ENCODE measurements around the gene SERPINE3. TPM values are rescaled to one million over a fixed set of nuclear protein-coding genes. Genes with fewer than 3 reads are reported as not detected.

The SERPINE3 gene
- total RNA-seq, 1 donor from 2014 or later, result not detected

DNA sequence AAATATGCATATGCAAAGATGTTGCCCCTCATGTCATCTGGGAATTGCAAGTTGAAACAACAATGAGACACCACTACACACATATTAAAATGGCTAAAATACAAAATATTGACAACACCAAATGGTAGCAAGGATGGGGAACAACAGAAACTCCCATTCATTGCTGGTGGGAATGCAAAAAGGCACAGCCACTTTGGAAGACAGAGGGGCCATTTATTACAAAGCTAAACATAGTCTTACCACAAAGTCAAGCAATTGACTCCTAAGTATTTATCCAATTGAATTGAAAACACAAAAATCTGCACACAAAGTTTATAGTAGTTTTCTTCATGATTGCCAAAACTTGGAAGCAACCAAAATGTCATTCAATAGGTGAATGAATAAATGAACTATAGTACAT, 6.1 kb upstream of the SERPINE3 start:
- intact Hi-C loops (cut with micrococcal nuclease), result loop anchor here (5.0 kb wide), 1 partner anchor 119 kb away; the partner anchor contains the start of gene INTS6
- no peak overlapping the region for H3K4me3 Mint-ChIP-seq
- DNase-seq, result no peak
- no peaks in the 10 kb centered on the region for H3K27me3 Mint-ChIP-seq
- H3K27ac Mint-ChIP-seq, result no peak overlapping the region
- H3K36me3 Mint-ChIP-seq (ENCODE audit: low read depth), result no peaks in the 10 kb centered on the region
- H3K4me1 Mint-ChIP-seq, result peaks cover 18% of the 10 kb centered on the region
- no peaks in the 10 kb centered on the region for H3K9me3 Mint-ChIP-seq

- H3K27me3 Mint-ChIP-seq, result no peaks in the 10 kb centered on the region
These were observed 5.7 kb upstream of the SERPINE3 start for GRCh38 chr13:51333826-51334225.

DNA sequence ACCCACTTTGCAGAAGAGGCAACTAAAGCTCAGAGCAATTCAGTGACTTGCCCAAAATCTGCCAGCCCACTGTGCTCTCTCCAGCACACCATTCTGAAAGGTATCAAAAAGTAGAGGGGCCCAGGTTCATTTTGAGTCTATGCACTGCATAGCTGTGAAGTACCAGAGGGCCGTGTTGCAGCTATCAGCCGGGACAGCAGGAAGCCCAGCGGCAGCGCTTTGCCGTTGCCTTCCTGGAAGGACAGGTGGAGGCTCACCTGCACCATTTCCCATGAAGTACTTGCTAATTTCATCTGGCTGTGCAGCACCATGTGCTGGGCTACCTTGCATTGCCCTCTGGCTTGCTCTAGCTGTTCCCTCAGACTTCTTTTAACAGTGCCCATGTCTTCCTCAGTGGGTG, 2.7 kb upstream of the SERPINE3 start:
- no peaks in the 10 kb centered on the region for H3K36me3 Mint-ChIP-seq (ENCODE audit: low read depth)

More at GRCh38 chr13:51333826-51334225, 5.7 kb upstream of the SERPINE3 start:
- DNase-seq, result no peak
- H3K4me3 Mint-ChIP-seq, result no peak overlapping the region
- no peak overlapping the region for H3K27ac Mint-ChIP-seq
- no peaks in the 10 kb centered on the region for H3K36me3 Mint-ChIP-seq (ENCODE audit: low read depth)
- peaks cover 18% of the 10 kb centered on the region for H3K4me1 Mint-ChIP-seq
- intact Hi-C loops (cut with micrococcal nuclease), result loop anchor here (5.0 kb wide), 1 partner anchor 118 kb away; the partner anchor contains the start of gene INTS6
- no peaks in the 10 kb centered on the region for H3K9me3 Mint-ChIP-seq

GRCh38 chr13:51339952-51340732, 651 bp downstream of the SERPINE3 start:
- DNase-seq, result no peak
- H3K4me1 Mint-ChIP-seq, result peaks cover 8% of the 10 kb centered on the region
- no peaks in the 10 kb centered on the region for H3K27me3 Mint-ChIP-seq
- no peak overlapping the region for H3K4me3 Mint-ChIP-seq
- no peak overlapping the region for H3K27ac Mint-ChIP-seq
- no peaks in the 10 kb centered on the region for H3K36me3 Mint-ChIP-seq (ENCODE audit: low read depth)
- intact Hi-C loops (cut with micrococcal nuclease), result no loop called here
- no peaks in the 10 kb centered on the region for H3K9me3 Mint-ChIP-seq

More for the DNA sequence above, 2.7 kb upstream of the SERPINE3 start:
- Mint-ChIP-seq H3K27ac (no peak overlapping the region), H3K27me3 (no peaks in the 10 kb centered on the region), H3K4me3 (no peak overlapping the region), H3K4me1 (peaks cover 14% of the 10 kb centered on the region), H3K9me3 (no peaks in the 10 kb centered on the region)
- intact Hi-C loops (cut with micrococcal nuclease), result no loop called here
- DNase-seq, result no peak

DNA sequence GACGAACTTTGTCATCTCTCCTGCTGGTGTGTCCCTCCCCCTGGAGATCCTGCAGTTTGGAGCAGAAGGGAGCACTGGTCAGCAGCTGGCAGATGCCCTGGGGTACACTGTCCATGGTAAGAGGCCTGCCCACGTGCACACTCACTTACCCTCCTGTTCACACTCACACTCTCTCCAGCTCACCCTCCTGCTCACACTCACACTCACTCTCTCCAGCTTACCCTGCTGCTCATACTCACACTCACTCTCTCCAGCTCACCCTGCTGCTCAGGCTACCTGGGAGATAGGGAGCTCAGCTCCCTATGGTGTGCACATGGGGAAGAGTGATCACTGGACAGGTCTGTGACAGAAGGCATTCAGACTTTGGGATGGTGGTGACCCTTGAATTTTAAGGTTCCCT, 1.7 kb downstream of the SERPINE3 start:
- intact Hi-C loops (cut with micrococcal nuclease), result no loop called here
- Mint-ChIP-seq H3K36me3 (ENCODE audit: low read depth) (no peaks in the 10 kb centered on the region), H3K27me3 (no peaks in the 10 kb centered on the region), H3K4me1 (peaks cover 8% of the 10 kb centered on the region), H3K9me3 (no peaks in the 10 kb centered on the region), H3K4me3 (no peak overlapping the region), H3K27ac (no peak overlapping the region)
- no peak for DNase-seq

GRCh38 chr13:51341791-51342190, 2.3 kb downstream of the SERPINE3 start:
- Mint-ChIP-seq H3K27ac (no peak overlapping the region), H3K9me3 (no peaks in the 10 kb centered on the region), H3K36me3 (ENCODE audit: low read depth) (no peaks in the 10 kb centered on the region), H3K4me3 (no peak overlapping the region), H3K27me3 (no peaks in the 10 kb centered on the region), H3K4me1 (peaks cover 8% of the 10 kb centered on the region)
- no peak for DNase-seq
- intact Hi-C loops (cut with micrococcal nuclease), result no loop called here

GRCh38 chr13:51342706-51343105, 3.2 kb downstream of the SERPINE3 start:
- intact Hi-C loops (cut with micrococcal nuclease), result no loop called here
- H3K4me1 Mint-ChIP-seq, result peaks cover 8% of the 10 kb centered on the region
- H3K9me3 Mint-ChIP-seq, result no peaks in the 10 kb centered on the region
- DNase-seq, result no peak
- no peaks in the 10 kb centered on the region for H3K27me3 Mint-ChIP-seq
- H3K27ac Mint-ChIP-seq, result no peak overlapping the region
- H3K36me3 Mint-ChIP-seq (ENCODE audit: low read depth), result no peaks in the 10 kb centered on the region
- H3K4me3 Mint-ChIP-seq, result no peak overlapping the region

GRCh38 chr13:51343475-51343874, 4.0 kb downstream of the SERPINE3 start:
- Mint-ChIP-seq H3K4me1 (peaks cover 8% of the 10 kb centered on the region), H3K27me3 (no peaks in the 10 kb centered on the region), H3K36me3 (ENCODE audit: low read depth) (no peaks in the 10 kb centered on the region), H3K27ac (no peak overlapping the region), H3K4me3 (no peak overlapping the region), H3K9me3 (no peaks in the 10 kb centered on the region)
- intact Hi-C loops (cut with micrococcal nuclease), result no loop called here
- DNase-seq, result no peak

GRCh38 chr13:51346397-51346796, 6.9 kb downstream of the SERPINE3 start:
- Mint-ChIP-seq H3K36me3 (ENCODE audit: low read depth) (no peaks in the 10 kb centered on the region), H3K9me3 (no peaks in the 10 kb centered on the region), H3K4me3 (no peak overlapping the region), H3K4me1 (peaks cover under 1% of the 10 kb centered on the region), H3K27ac (no peak overlapping the region), H3K27me3 (no peaks in the 10 kb centered on the region)
- intact Hi-C loops (cut with micrococcal nuclease), result no loop called here
- no peak for DNase-seq

DNA sequence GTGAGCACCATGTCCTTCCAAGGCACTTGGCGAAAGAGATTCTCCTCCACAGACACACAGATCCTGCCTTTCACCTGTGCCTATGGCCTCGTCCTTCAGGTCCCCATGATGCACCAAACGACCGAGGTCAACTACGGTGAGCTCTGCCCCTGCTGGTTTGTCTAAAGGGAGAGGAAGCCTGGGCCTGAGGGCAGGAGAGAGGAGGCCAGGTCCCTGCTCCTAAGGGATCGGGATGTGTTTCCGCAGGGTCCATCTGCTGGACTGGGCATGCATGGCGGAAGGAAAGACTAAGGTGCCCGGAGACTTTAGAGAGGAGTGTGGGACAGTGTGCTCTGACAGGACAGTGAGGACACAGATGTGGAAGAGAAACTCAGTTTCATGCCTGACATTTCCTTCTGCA, 7.6 kb downstream of the SERPINE3 start:
- Mint-ChIP-seq H3K4me3 (no peak overlapping the region), H3K4me1 (no peaks in the 10 kb centered on the region), H3K36me3 (ENCODE audit: low read depth) (no peaks in the 10 kb centered on the region), H3K27me3 (no peaks in the 10 kb centered on the region), H3K27ac (no peak overlapping the region), H3K9me3 (no peaks in the 10 kb centered on the region)
- no peak for DNase-seq
- intact Hi-C loops (cut with micrococcal nuclease), result no loop called here

- Mint-ChIP-seq H3K27ac (no peak overlapping the region), H3K9me3 (no peaks in the 10 kb centered on the region), H3K27me3 (no peaks in the 10 kb centered on the region), H3K36me3 (ENCODE audit: low read depth) (peaks cover 3% of the 10 kb centered on the region), H3K4me1 (no peaks in the 10 kb centered on the region), H3K4me3 (no peak overlapping the region)
- intact Hi-C loops (cut with micrococcal nuclease), result no loop called here
- DNase-seq, result no peak
These were observed 8.8 kb downstream of the SERPINE3 start for GRCh38 chr13:51348069-51348967.

DNA sequence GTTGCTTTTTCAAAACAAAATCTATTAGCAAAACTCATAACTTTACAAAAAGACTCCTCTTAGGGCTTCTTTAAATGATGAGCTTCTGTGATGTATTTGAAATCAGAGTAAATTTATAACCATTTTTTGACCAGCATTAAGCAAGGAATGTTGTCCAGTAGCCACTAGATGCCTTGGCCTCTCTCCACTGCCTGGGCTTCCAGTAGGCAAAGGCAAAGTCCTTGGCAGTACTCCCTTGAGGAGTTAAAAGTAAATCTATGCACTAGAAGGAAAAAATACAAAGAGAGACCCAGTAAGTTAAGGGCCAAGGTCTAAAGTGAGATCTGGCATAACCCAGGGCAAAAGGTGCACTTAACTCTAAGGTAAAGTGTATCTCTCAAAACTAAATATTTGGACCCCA, 9.5 kb downstream of the SERPINE3 start:
- H3K36me3 Mint-ChIP-seq (ENCODE audit: low read depth), result peaks cover 3% of the 10 kb centered on the region
- H3K4me3 Mint-ChIP-seq, result no peak overlapping the region
- H3K4me1 Mint-ChIP-seq, result no peaks in the 10 kb centered on the region
- no peak for DNase-seq
- no peaks in the 10 kb centered on the region for H3K9me3 Mint-ChIP-seq
- no peaks in the 10 kb centered on the region for H3K27me3 Mint-ChIP-seq
- intact Hi-C loops (cut with micrococcal nuclease), result no loop called here
- H3K27ac Mint-ChIP-seq, result no peak overlapping the region

DNA sequence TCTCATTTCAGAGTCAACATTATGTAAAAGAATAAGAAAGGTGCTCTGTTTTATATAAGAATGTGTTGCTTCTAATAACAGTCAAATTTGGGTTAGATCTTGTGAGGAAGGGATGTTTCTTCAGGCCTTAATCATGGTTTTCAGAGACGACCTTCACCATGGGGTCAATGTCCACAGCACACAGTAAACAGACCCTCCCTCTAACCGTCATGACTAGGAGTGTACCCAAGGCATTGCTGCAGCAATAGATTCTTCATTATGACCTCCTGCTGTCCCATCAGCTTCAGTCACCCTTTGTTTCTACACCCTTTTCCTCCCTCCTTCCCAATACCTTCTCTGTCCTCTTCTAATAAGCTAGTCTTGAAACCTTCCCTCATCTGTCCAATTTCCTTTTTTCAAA, 15.7 kb downstream of the SERPINE3 start:
- intact Hi-C loops (cut with micrococcal nuclease), result no loop called here
- no peaks in the 10 kb centered on the region for H3K4me1 Mint-ChIP-seq
- no peaks in the 10 kb centered on the region for H3K27me3 Mint-ChIP-seq
- H3K27ac Mint-ChIP-seq, result no peak overlapping the region
- H3K4me3 Mint-ChIP-seq, result no peak overlapping the region
- H3K36me3 Mint-ChIP-seq (ENCODE audit: low read depth), result peaks cover 7% of the 10 kb centered on the region
- DNase-seq, result no peak
- H3K9me3 Mint-ChIP-seq, result no peaks in the 10 kb centered on the region

DNA sequence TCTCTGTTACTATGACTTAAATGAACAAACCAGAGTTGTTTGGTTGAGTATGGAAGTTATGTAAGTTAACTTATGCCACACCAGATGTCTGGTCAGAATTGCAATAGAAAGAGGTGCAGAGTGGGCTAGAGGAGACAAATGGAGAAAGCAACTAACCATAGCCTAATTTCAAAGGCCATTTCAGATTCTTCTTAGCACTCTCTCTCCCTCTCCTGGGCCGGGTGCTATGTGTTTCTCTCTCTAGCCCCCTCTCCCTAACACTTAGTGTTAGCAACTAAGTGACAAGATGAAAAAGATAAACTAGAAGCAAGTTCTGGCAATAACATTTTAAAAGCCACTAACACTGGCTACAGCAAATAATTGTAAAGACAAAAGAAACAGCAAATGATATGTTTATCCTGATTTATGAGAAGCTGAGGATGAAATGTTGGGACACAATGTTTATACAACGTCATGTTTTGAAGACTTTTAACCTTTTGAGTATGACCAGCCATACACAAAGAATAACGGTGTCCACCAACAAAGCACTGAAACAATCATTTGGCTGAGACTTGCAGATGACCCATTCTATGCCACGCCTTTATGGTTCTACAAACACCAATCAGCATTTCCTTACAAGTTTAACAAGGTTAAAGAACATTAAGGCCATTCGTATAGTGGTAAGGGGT, 18.6 kb downstream of the SERPINE3 start:
- Mint-ChIP-seq H3K27ac (no peak overlapping the region), H3K9me3 (no peaks in the 10 kb centered on the region), H3K4me1 (no peaks in the 10 kb centered on the region), H3K36me3 (ENCODE audit: low read depth) (peaks cover 19% of the 10 kb centered on the region), H3K4me3 (no peak overlapping the region), H3K27me3 (no peaks in the 10 kb centered on the region)
- intact Hi-C loops (cut with micrococcal nuclease), result no loop called here
- DNase-seq, result no peak

Data from activated CD4-positive, alpha-beta T cell treated with anti-CD3 and anti-CD28 coated beads, Interleukin-2, amount 10 ng/mL, durations not matched to agents 24 days and 14 days (primary cell).